GM12874 (cell line): ENCODE measurements around the gene MADD.

Experiments used
- CTCF ChIP-seq: IDR thresholded peaks from 2 replicates; pipeline ENCODE4 v1.5.1; 2011; ENCODE audit warnings: low read depth, mild to moderate bottlenecking, control low read depth, low read length, moderate library complexity; ENCODE audit not compliant: insufficient read depth

The MADD gene

GRCh38 chr11:47278769-47279168 lies 8.8 kb downstream of the MADD start:
- TF ChIP-seq CTCF = no peak

- TF ChIP-seq CTCF = no peak
These were observed 10.2 kb downstream of the MADD start for GRCh38 chr11:47280099-47280498.

GRCh38 chr11:47280860-47281259 lies 10.9 kb downstream of the MADD start:
- no peak for TF ChIP-seq CTCF

GRCh38 chr11:47282462-47282861 lies 12.5 kb downstream of the MADD start:
- no peak for TF ChIP-seq CTCF

GRCh38 chr11:47284151-47284550 lies 14.2 kb downstream of the MADD start:
- TF ChIP-seq CTCF = no peak

GRCh38 chr11:47285969-47286770 lies 16.2 kb downstream of the MADD start:
- no peak for TF ChIP-seq CTCF

GRCh38 chr11:47288066-47288465 lies 18.1 kb downstream of the MADD start:
- no peak for TF ChIP-seq CTCF
